Measurements from ENCODE around the gene RRN3.
"Not testable (repeated sequence)": the region's sequence is repeated elsewhere in the genome, so short reads cannot be mapped to it uniquely, and the experiment has no call there.

RRN3 gene

DNA sequence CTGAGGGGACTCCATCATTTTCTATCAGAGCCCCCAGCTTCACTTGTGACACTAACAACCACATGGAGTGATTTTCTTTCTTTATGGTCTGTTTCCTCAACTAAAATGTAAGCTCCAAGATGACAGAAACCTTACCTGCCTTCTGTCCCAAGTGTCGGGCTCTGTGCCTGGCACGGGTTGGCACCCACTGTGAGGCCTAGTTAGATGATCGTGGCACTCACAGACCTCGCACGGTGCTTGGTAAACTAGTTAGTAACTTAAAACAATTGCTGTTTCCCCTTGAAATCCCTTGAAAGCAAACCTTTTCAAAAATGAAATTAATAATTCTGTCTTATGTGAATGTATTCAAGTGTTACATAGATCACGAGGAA lies 65.7 kb downstream of the RRN3 start:
- not testable (repeated sequence) for DNase-seq (ENCODE audit: low read depth, low spot score)

DNA sequence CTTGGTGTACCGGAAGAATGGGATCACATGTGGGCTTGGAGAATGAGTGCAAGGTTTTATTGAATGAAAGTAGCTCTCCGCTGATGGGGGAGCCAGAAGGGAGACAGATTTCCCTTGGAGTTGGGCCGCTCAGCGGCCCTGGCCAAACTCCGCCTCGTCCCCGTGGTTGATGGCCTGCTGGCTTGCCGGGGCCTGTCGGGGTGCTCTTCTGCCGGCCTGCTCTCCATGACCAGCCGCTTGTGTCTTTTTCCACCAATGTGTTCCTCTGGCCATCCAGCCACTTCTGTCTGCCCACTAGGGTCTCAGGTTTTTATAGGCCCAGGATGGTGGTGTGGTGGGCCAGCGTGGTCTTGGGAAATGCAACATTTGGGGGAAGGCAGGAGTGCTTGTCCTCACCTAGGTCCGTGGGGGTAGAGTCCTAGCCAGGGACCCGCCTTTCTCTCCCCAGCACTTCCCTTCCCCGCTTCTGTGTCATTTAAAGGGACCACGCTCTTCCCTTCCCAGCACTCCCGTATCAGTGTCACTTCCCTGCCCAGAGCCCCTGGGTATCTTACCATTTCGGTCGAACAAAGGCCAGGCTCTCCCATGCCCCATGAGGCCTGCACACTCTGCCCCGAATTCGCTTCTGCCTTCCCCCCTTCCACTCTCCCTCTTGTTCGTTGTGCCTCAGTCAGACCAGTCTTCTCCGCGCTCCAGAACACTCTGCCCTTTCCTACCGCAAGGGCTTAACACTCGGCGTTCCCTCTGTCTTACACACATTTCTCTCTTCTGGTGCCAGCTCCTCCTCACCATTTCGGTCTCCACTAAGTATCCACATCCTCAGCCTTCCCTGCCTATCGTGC lies 66.3 kb downstream of the RRN3 start:
- not testable (repeated sequence) for DNase-seq (ENCODE audit: low read depth, low spot score)

- DNase-seq (ENCODE audit: low read depth, low spot score): not testable (repeated sequence)
These were observed 67.0 kb downstream of the RRN3 start for GRCh38 chr16:15027051-15027450.

GRCh38 chr16:15025234-15025951 lies 68.7 kb downstream of the RRN3 start:
- not testable (repeated sequence) for DNase-seq (ENCODE audit: low read depth, low spot score)

DNA sequence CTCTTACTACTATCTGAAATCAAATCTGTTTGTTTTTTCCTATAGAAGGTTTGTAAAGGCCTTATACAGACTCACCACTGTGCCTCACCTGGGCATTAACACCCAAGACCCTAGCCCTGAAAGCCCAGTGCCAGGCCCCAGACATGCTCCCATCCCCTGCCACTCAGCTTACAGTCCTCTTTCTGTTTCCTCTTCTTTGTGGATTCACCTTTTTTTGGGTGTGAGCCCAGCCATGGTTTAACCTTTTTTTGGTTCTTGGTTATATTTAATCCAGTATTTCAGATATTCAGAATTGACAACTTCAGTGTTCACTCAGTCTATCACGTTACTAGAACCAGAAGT lies 69.2 kb downstream of the RRN3 start:
- DNase-seq (ENCODE audit: low read depth, low spot score): not testable (repeated sequence)

GRCh38 chr16:15023381-15024077 lies 70.5 kb downstream of the RRN3 start:
- not testable (repeated sequence) for DNase-seq (ENCODE audit: low read depth, low spot score)

DNA sequence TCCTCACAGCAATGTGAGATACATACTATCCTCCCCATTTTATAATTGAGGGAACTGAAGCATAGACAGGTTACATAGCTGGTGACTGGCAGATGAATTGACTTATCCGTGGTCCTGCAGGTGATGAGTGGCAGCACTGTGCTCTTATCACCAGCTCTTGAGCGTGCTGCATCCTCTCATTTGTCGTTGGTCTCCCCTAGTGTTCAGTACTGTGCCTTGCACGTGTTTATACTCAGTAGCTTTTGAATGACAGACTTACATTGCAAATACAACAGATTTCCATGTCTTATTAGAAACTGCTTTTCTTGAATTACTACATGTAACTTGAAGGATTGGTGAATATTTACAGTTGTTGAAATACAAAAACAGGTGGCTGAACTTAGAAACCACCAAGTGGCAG lies 71.9 kb downstream of the RRN3 start:
- peak; percentile 54 for DNase-seq (ENCODE audit: low read depth, low spot score)

- not testable (repeated sequence) for DNase-seq (ENCODE audit: low read depth, low spot score)
These were observed 72.6 kb downstream of the RRN3 start for GRCh38 chr16:15021429-15021828.

- not testable (repeated sequence) for DNase-seq (ENCODE audit: low read depth, low spot score)
These were observed 77.0 kb downstream of the RRN3 start for GRCh38 chr16:15016951-15017580.

DNA sequence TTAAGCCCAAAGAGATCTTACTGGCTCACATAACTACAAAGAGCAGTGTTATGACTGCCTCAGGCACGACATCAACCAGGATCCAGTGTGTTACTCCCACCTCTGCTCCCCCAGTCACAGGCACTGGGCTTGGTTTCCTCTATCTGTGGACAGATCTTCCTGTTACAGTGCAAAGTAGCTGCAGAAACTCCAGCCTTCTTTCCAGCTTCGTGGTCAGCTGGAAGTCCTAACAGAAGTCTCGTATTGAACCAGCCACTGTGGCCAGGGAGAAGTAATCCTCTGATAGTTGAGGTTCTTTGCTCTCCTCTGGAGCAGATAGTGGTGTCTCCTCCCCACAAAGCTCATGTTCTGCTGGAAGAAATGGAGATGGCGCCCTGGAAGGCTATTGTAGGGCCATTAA lies 77.7 kb downstream of the RRN3 start:
- DNase-seq (ENCODE audit: low read depth, low spot score): not testable (repeated sequence)

GRCh38 chr16:15015671-15016070 lies 78.4 kb downstream of the RRN3 start:
- not testable (repeated sequence) for DNase-seq (ENCODE audit: low read depth, low spot score)

- not testable (repeated sequence) for DNase-seq (ENCODE audit: low read depth, low spot score)
These were observed 81.1 kb downstream of the RRN3 start for GRCh38 chr16:15012941-15013340.
